Measurements from ENCODE around the gene TLE3. TPM values are rescaled to one million over a fixed set of nuclear protein-coding genes. Genes with fewer than 3 reads are reported as not detected.

TLE3 gene
- 10 to 100 TPM; 65.4 to 85.1 TPM for total RNA-seq

DNA sequence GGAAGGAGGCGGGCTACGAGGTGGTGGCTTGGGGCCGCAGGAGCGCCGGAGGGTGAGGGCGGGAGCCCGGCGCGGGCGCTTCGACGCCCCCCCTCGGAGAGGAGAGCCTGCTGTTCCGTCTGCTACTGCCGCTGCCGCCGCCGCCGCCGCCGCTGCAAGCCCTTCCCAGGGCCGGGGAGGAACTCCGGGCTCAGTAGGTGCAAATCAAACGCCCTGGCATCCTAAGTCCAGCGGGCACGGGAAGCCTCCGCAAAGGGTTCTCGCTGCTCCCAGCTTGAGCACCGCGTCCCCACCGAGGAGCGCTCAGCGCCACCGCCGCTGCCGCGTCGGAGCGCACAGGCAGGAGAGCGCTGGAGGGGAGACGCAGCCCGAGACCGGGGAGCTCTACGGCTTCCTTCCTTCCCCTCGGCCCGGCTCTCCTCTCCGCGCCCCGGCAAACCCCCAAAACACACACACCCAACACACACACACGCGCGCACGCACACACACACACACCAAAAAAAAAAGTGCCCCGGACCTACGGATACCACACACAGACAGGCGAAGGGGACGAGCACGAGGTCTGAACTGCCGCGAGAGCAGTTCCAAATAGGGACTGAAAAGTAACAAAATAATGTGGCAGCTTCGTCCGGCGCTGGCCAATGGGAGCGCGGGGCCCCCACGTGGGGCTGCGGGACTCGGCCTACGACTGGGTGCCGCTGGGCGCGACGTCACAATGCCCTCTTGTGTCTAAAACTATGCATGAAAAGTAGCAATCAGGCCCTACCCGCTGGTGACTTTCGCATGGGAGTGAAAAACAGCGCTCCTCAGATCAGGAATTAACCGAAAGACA is at the start of gene TLE3:
TSS of gene TLE3 (minus strand) at position 597 of the 832 bp plus-strand sequence. CDS start 1,119 bp downstream, outside the sequence.
- H3K9ac ChIP-seq (ENCODE audit: low read depth in 2 of 2, low read length in 2 of 2) = peak within 1 kb of the TSS; percentile 93 to 95
- peaks cover 26% of the 10 kb centered on the region for H3K4me1 ChIP-seq
- H3K27me3 ChIP-seq = no peaks in the 10 kb centered on the region
- DNase-seq = peak; percentile 99
- H3K36me3 ChIP-seq = no peaks in the 10 kb centered on the region
- peak within 1 kb of the TSS; percentile 98 for H3K27ac ChIP-seq
- peak within 1 kb of the TSS; percentile 78 for H3K4me3 ChIP-seq
- peak; percentile 25 for TF ChIP-seq CTCF (IDR thresholded peaks at IDR 0.05)
- intact Hi-C loops (cut with DNase I) = no loop called here
- H3K9me3 ChIP-seq = no peaks in the 10 kb centered on the region

DNA sequence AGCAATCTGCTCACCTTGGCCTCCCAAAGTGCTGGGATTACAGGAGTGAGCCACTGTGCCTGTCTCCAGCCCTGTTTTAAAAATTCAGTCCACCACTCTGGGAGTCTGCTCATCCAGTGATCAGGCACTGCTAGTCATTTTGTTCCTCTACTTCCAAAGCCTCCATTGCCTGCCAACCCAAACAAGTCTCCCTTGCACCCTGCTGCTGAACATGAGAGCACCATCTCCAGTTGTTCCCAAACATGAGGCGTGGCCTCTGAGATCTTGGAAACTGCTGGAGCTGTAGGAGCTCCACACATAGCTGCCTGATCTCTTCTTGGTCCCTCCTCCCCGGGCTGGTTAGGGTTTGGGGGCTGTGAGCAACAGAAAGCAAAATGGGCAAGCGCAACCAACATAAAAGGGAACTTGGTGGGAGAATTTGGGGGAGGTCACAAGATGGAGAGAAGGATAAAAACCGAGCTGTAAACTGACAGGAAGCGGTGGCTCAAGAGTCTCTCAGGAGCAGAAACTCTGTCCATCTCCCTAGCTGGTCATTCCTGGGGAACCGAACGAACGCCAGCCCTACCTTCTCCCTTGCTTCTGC is 49.6 kb upstream of the TLE3 start:
- DNase-seq = no peak
- TF ChIP-seq CTCF (IDR thresholded peaks at IDR 0.05) = no peak

DNA sequence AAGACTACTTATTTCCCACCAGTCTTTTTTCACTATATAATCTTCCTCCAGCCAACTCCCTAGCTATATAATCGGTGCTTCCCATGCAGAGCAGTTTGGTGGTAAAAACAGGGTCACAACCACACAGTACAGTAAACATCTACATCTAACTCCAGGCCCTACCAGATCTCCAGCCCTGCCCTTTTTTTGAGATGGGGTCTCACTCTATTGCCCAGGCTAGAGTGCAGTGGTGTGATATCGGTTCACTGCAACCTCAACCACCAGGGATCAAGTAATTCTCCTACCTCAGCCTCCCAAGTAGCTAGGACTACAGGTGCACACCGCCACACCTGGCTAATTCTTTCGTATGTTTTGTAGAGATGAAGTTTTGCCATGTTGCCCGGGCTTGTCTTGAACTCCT is 49.1 kb upstream of the TLE3 start:
- no peaks in the 10 kb centered on the region for H3K27me3 ChIP-seq
- intact Hi-C loops (cut with DNase I) = no loop called here
- H3K27ac ChIP-seq = no peak overlapping the region
- TF ChIP-seq CTCF (IDR thresholded peaks at IDR 0.05) = no peak
- no peak overlapping the region for H3K9ac ChIP-seq (ENCODE audit: low read depth in 2 of 2, low read length in 2 of 2)
- no peaks in the 10 kb centered on the region for H3K36me3 ChIP-seq
- H3K4me1 ChIP-seq = no peaks in the 10 kb centered on the region
- H3K4me3 ChIP-seq = no peak overlapping the region
- no peak for DNase-seq
- no peaks in the 10 kb centered on the region for H3K9me3 ChIP-seq

More for the DNA sequence above, 49.6 kb upstream of the TLE3 start:
- Histone ChIP-seq H3K36me3 (no peaks in the 10 kb centered on the region), H3K27ac (no peak overlapping the region), H3K9me3 (no peaks in the 10 kb centered on the region), H3K4me1 (no peaks in the 10 kb centered on the region), H3K4me3 (no peak overlapping the region), H3K27me3 (no peaks in the 10 kb centered on the region), H3K9ac (ENCODE audit: low read depth in 2 of 2, low read length in 2 of 2) (no peak overlapping the region)
- intact Hi-C loops (cut with DNase I) = no loop called here

DNA sequence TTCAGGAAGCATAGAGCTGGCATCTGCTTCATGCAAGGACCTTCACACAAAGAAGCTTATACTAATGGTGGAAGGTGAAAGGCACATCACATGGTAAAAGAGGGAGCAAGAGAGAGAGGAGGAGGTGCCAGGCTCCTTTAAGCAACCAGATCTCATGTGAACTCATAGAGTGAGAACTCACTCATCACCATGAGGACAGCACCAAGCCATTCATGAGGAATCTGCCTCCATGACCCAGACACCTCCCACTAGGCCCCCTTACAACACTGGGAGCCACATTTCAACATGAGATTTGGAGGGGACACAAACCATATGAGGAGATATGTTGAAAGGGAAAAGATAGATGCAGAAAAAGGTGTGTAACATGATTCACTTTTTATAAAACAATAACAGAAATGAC is 48.4 kb upstream of the TLE3 start:
- H3K9ac ChIP-seq (ENCODE audit: low read depth in 2 of 2, low read length in 2 of 2) = no peak overlapping the region

GRCh38 chr15:70145261-70145660 is 47.5 kb upstream of the TLE3 start:
- H3K9ac ChIP-seq (ENCODE audit: low read depth in 2 of 2, low read length in 2 of 2) = no peak overlapping the region
- no peak for TF ChIP-seq CTCF (IDR thresholded peaks at IDR 0.05)
- no peak overlapping the region for H3K4me3 ChIP-seq
- no peak for DNase-seq
- intact Hi-C loops (cut with DNase I) = no loop called here
- no peaks in the 10 kb centered on the region for H3K36me3 ChIP-seq
- H3K4me1 ChIP-seq = no peaks in the 10 kb centered on the region
- no peaks in the 10 kb centered on the region for H3K27me3 ChIP-seq
- no peaks in the 10 kb centered on the region for H3K9me3 ChIP-seq
- H3K27ac ChIP-seq = no peak overlapping the region

More for the DNA sequence above, 48.4 kb upstream of the TLE3 start:
- intact Hi-C loops (cut with DNase I) = no loop called here
- no peaks in the 10 kb centered on the region for H3K9me3 ChIP-seq
- no peaks in the 10 kb centered on the region for H3K27me3 ChIP-seq
- H3K4me1 ChIP-seq = no peaks in the 10 kb centered on the region
- H3K4me3 ChIP-seq = no peak overlapping the region
- no peak for DNase-seq
- H3K36me3 ChIP-seq = no peaks in the 10 kb centered on the region
- no peak for TF ChIP-seq CTCF (IDR thresholded peaks at IDR 0.05)
- H3K27ac ChIP-seq = no peak overlapping the region
